ENCODE results near the gene CCNY.
"Not testable (repeated sequence)": the region's sequence is repeated elsewhere in the genome, so short reads cannot be mapped to it uniquely, and the experiment has no call there.

CCNY gene

GRCh38 chr10:35388682-35389081 is 52.4 kb downstream of the CCNY start:
- DNase-seq, result no peak

- DNase-seq, result no peak
These were observed 54.0 kb downstream of the CCNY start for GRCh38 chr10:35390161-35390840.

GRCh38 chr10:35390843-35391152 is 54.5 kb downstream of the CCNY start:
- no peak for DNase-seq

GRCh38 chr10:35391153-35391953 is 55.0 kb downstream of the CCNY start:
- no peak for DNase-seq

GRCh38 chr10:35391954-35392262 is 55.6 kb downstream of the CCNY start:
- no peak for DNase-seq

GRCh38 chr10:35392482-35393228 is 56.3 kb downstream of the CCNY start:
- no peak for DNase-seq

GRCh38 chr10:35394411-35394851 is 58.1 kb downstream of the CCNY start:
- DNase-seq, result no peak

DNA sequence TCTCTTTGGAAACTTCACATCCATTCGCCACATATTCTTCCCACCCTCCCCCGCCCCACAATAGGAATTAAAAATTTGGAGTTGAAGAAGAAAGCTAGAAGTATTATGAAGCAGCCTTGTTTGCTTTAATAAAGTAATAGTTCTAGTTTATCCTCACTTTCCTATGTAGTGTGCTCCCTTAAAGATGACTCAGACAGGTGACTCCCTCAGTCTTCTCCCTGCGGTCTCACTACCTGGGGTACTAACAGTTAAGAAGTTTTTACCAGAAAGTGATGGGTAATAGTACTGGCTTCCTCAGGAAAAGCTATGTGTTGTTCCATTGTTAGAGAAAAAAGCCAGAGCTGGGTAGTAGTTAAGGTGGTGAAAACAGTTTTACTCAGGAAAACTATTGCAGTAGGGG is 58.6 kb downstream of the CCNY start:
- DNase-seq, result no peak

DNA sequence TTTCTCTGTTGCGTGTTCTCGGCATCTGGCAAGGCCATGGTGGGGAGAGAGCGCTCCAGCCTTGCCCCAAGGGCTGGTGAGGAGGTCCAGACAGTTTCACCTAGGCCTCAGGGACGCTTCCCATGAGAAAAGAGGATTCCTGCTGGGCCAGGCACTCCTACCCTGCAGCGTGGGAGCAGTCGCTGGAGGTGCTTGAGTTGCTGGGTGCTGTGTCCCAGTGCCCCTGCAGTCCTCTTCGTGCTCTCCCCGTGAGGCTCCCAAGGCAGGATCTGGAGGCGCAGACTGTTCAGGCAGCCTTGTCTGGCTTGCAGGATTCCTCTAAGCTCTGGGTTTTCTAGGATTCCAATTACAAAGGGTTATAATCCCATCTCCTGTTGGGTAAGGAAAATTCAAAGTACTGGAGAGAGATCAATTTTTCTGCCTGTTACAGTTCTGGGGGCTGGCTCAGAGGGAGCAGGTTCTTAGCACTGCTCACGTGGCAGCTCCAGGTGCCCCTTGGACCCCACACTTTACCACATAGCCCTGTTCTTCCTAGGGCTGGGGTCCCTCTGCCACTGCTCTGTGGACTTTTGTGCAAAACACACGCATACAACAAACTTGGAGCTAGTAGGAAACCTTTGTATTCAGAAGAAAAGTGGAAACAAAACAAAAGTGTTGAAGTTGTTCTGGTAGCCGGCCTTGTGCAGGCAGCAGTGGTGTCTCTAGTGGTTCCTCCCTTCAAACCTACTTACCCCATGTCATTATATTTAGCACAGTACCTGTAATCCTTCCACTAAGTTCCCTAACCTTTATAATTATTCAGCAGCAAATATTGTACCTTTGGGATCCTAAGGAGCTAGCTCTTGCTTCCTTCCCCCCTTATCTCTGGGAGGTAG is 60.5 kb downstream of the CCNY start:
- DNase-seq, result no peak

DNA sequence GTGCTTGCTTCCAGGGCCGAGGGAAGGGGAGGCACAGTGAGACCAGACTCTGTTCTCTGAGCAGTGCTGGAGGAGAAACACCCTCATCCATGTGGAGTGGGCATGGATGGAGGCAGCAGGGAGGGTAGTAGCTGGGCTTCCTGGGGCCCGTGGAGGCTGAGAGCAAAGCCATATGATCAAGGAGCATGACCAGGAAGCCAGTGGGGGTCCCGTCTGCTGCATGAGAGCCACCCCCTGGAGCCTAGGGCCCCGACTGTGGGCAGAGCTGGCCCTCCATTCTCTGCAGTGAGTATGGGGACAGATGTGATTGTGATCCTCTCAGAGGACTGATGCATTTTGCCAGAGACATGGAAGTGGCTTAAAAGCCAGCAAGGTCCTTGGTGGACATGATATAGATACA is 61.6 kb downstream of the CCNY start:
- DNase-seq, result no peak

- no peak for DNase-seq
These were observed 62.0 kb downstream of the CCNY start for GRCh38 chr10:35398355-35398754.

DNA sequence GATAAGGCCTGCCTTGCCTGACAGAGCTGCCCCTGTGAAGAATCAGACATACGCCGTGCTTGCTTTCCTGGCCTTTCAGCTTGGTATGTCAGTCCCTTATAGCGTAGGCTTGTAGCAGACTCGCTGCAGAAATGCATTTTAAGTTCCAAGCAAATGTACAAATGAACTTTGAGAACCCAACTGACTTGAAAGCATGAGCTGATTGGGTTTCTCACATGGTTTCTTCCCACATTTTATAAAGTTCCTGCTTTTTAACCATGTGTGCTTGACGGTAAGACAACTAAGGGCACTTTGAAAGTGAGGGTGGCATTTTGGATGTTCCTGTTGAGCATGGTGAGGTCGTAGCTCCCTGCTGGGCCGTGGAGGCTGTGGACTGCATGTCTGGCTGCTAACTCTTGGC is 62.6 kb downstream of the CCNY start:
- no peak for DNase-seq

- no peak for DNase-seq
These were observed 63.2 kb downstream of the CCNY start for GRCh38 chr10:35399414-35400009.

DNA sequence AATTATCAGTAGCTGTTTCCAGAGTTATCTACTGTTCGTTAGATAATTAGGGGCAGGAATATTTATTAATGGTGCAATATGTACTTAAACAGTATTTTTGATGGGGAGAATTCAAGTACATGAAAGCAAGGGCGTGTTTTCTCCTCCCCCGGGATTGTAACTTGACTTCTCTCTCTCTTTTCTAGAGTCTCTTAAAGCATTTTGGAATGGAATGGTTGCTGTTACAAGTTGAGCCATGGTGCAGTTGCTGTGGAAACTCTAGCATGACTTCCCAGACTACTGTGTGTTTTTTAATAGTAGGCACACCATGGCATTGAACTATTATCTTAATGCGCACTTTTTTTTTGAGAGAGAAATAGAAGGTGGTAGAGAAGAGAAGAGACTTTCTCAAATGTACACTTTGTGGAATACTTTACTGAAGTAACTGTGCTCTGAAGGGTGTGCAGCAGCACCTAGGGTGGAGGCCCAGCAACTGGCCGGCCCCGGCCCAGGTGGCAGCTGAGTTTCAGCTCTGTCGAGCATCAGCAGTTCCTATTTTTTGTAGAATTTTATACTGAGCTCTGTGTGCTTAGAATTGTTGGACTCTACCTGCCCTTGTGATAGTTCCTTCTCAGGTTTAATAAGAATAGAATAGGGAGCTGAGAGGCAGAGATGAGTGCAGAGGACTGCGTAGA is 64.4 kb downstream of the CCNY start:
- DNase-seq, result no peak

DNA sequence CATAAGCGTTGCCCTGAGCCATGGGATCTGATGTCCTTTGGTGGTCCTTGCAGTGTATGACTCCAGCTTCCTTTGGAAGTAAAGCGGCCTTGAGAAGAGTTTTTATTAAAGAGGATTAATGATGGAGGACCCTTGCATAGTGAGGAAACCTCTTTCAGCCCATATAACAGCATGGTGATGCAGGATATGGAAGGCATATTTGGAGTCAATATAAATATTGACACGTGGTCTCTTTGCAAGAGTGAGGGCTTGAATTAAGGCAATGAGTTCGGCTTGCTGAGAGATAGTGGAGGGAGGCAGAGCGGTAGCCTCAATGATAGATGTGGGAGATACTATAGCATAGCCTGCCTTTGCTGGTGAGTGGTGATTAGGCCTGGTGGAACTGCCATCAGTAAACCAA is 67.2 kb downstream of the CCNY start:
- not testable (repeated sequence) for DNase-seq

DNA sequence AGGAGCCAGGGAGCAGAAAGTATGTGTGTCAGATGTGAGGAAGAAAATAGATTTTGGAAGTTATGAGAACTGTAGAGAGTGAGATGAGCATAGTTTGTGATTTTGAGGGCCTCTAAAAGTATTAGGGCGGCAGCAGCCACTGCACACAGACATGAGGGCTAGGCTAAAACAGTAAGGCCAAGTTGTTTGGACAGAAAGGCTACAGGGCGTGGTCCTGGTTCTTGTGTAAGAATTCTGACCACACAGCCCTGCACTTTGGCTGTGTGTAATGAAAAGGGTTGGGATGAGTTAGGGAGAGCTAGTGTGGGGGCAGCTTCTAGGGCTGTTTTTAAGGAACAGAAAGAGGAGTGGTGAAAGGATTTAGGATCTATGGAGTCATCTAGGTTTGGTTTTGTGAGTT is 67.8 kb downstream of the CCNY start:
- not testable (repeated sequence) for DNase-seq

DNA sequence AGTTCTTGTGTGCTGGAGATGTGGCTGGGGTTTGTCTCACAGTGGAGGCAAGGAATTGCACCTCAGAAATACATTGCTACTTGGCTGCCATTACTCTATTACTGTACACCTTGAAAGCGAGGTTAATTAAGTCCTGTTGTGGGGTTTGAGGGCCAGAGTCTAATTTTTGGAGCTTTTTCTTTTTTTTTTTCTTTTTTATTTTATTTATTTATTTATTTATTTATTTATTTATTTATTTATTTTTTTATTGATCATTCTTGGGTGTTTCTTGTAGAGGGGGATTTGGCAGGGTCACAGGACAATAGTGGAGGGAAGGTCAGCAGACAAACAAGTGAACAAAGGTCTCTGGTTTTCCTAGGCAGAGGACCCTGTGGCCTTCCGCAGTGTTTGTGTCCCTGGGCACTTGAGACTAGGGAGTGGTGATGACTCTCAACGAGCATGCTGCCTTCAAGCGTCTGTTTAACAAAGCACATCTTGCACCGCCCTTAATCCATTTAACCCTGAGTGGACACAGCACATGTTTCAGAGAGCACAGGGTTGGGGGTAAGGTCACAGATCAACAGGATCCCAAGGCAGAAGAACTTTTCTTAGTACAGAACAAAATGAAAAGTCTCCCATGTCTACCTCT is 69.8 kb downstream of the CCNY start:
- DNase-seq, result not testable (repeated sequence)

DNA sequence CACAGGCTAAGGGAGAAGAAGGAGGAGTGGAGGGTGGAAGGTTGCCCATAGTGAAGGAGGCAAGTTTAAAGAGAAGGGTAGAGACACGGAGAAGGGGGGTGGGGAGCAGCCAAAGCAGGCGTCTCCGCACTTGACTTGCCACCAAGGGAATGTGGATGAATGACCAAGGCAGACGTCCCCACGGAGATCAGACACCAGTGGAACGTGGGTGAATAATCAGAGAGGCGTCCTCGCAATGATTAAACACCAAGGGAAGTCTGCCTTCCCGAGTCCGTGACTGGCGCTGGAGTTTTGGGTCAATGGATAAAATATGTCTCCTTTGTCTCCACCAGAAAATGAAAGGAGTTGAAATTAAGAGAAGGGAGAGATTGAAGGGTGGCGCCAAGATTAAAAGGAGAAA is 71.4 kb downstream of the CCNY start:
- DNase-seq, result not testable (repeated sequence)

- DNase-seq, result no peak
These were observed 72.8 kb downstream of the CCNY start for GRCh38 chr10:35409094-35409582.

- DNase-seq, result no peak
These were observed 73.5 kb downstream of the CCNY start for GRCh38 chr10:35409808-35410207.

DNA sequence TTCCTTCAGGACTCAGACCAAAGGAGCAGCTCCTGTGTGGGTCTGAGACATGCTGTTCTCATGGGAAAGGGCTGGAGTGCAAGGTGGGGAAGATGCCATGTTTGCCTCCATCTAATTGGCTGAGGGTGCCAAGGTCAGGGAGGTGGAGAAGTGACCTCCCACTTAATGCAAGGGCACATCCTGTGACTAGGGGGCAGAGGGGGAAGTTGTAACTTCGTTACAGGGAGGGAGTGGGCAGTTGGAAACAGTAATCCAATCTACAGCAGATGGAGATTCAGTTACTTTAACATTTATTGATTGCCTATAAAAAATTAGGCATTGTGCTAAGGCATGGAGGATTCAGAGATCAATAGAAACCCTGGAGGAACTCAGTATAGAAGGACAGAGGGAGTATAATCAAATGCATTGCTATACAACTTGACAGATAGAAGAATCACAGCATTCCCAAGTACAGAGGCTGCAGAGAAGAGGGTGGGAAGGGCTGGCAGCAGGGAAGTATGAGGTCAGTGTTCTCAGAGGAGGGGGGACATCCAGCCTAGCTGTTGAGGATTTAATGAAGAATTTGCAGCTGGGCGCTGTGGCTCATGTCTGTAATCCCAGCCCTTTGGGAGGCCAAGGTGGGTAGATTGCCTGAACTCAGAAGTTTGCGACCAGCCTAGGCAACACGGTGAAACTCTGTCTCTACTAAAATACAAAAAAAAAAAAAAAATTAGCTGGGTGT is 75.9 kb downstream of the CCNY start:
- no peak for DNase-seq

Measured in activated T-cell treated with anti-CD3 and anti-CD28 coated beads, Interleukin-2, amount 50 U/mL, for 1 hour (primary cell).